ENCODE data around the gene PRM2. TPM values are rescaled to one million over a fixed set of nuclear protein-coding genes. Genes with fewer than 3 reads are reported as not detected.

Gene PRM2
- total RNA-seq, 1 experiment from 2014 or later, result not detected

DNA sequence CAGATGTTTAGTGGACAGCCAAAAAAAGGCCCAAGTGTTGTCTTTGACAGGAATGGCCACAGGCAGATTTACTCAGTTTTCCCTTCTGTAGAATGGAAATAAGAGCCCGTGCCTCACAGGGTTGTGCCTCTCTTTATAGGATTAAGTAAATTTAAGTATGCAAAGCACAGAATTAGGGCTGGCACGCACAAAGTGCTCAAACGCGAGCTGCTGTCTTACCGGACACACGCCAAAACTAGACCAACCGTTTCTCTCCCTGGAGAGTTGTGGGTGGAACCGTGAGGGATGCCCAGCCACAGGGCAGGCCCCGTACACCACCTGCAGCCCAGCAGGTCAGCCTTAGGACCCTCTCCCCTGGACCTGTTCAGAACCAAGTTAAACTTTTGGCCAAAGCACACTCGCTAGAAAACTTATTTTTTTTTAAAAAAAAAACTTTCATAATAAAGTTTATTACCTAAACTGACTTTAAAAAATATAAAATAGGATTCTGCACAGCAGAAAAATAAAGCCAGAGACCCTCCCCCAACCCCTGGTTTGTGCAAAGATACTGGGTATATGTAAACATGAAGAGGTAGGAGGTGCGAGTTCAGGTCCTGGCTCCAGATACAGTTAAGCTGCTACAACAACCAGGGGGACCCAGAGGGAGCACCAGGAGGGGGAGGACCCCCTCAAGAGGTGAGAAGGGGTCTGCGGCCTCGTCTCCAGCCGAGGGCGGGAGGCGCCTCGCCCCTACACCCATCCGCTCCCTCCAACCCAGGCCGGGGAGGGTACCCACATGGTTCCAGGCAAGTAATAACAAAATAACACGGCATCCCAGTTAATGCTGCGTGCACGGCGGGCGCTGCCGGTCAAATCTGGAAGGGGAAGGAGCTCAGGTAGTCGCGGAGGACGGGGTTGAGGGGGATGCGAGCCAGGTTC, 22.0 kb downstream of the PRM2 start:
- DNase-seq, result peak; percentile 72
- Histone ChIP-seq H3K27me3 (ENCODE audit: control insufficient read depth, insufficient read depth, low read length) (no peaks in the 10 kb centered on the region), H3K4me3 (ENCODE audit: insufficient read depth, low read depth, low read length) (peak overlapping the region; percentile 87), H3K36me3 (replicated peaks; ENCODE audit: control insufficient read depth, insufficient read depth, low read length) (peaks cover 15% of the 10 kb centered on the region)

DNA sequence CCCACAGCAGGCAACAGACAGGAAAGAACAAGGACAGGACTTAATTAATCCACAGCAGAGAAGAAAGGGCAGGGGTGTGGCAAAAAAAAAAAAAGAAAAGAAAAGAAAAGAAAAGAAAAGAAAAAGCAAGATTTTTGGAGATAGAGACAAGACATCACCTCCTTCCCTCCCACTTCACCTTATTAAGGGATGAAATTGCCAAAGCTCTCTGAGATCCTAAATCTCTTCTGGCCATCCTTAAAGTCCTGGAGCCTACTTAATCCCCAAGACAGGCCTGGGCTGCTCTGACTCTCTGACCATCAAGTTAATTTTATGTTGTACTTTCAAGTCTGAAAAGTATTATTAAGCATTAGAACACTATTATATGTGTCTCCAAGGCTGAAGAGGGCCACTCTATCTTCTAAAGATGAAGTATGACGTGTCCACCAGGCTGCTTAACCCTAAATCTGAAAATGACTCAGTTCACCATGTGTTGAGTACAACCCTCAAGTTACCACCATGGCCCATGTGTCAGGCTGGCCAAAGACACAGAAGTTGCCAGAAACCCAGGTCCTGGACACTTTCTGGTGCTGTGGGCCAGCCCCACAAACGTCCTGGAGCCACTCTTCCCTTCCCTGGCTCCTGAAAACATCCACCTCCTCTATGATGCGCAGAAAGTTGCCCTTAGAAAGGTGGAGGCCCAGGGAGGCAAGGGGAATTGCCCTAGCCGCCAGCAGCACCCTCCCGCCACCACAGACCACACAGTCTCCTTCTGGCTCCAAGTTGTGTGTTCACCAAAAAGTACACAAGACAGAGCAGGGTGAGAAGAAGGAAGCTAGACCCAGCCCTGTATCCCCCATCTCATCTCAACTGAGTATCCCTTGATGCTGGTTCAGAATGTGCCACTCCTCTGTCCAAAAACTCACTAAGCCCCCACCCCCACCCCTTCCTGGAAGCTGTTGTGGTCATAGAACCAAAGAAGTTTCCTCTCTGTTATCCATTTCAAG, 23.0 kb downstream of the PRM2 start:
- Histone ChIP-seq H3K27me3 (ENCODE audit: control insufficient read depth, insufficient read depth, low read length) (no peaks in the 10 kb centered on the region), H3K4me3 (ENCODE audit: insufficient read depth, low read depth, low read length) (peak overlapping the region; percentile 87), H3K36me3 (replicated peaks; ENCODE audit: control insufficient read depth, insufficient read depth, low read length) (peaks cover 15% of the 10 kb centered on the region)
- DNase-seq, result no peak

DNA sequence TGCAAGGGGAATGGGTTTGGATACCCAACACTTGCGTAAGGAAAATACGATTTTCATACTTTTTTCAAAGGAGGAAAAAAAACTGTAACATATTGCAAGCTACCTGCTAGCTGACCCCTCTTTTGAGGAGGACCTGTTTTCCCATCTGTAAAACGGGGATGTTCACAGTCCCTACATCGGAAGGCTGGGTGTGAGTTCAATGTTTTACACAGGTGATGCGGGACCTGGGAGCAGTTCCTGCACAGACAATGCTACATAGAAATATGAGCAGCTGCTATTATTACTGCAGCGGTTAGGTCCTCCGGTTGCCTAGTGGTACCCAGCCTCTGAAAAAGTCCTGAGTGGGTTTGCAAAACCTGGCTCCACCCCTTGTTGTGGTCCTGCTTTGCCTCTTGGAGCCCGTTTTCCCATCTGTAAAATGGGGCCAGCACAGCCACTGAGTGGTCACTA, 23.8 kb downstream of the PRM2 start:
- no peak overlapping the region for H3K4me3 ChIP-seq (ENCODE audit: insufficient read depth, low read depth, low read length)

DNA sequence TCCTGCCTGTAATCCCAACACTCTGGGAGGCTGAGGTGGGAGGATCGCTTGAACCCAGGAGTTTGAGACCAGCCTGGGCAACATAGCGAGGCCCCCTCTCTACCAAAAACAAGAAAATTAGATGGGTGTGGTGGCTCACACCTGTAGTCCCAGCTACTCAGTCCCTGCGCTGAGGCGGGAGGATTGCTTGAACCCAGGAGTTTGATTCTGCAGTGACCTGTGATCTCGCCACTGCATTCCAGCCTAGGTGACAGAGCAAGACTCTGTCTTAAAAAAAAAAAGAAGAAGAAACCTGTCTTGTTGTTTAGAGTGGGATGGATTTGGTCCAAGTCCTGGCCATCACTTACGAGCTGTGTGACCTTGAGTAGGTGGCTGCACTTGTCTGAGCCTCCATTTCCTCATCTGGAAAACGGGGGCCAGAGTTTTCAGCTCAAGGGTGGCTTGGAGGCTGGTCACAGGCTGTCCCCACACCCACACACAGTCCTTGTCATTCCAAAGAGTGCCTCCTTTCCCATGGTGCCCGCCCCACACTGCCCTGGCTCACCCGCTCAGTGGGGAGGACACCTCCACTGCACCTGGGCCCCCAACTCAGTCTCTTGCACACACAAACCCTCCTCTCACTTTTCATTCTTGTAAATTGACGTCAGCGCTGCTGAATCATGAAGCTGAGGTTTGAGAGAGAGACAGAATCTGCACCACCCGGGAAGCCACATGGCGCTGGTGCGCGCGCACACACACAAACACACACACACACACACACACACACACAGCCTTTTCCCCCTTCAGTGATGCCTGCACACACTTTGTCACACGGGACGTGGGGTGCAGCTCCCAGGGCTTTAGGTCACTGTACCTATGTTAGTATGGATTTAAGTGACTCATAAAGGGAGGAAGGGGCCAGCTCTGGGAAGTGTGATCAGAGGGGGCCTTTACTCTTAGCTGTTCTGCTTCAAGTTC, 24.5 kb downstream of the PRM2 start:
- H3K4me3 ChIP-seq (ENCODE audit: insufficient read depth, low read depth, low read length), result no peak overlapping the region
- H3K36me3 ChIP-seq (replicated peaks; ENCODE audit: control insufficient read depth, insufficient read depth, low read length), result peaks cover 15% of the 10 kb centered on the region
- no peak for DNase-seq
- H3K27me3 ChIP-seq (ENCODE audit: control insufficient read depth, insufficient read depth, low read length), result no peaks in the 10 kb centered on the region

More for the DNA sequence above, 23.8 kb downstream of the PRM2 start:
- Histone ChIP-seq H3K27me3 (ENCODE audit: control insufficient read depth, insufficient read depth, low read length) (no peaks in the 10 kb centered on the region), H3K36me3 (replicated peaks; ENCODE audit: control insufficient read depth, insufficient read depth, low read length) (peaks cover 15% of the 10 kb centered on the region)
- no peak for DNase-seq

DNA sequence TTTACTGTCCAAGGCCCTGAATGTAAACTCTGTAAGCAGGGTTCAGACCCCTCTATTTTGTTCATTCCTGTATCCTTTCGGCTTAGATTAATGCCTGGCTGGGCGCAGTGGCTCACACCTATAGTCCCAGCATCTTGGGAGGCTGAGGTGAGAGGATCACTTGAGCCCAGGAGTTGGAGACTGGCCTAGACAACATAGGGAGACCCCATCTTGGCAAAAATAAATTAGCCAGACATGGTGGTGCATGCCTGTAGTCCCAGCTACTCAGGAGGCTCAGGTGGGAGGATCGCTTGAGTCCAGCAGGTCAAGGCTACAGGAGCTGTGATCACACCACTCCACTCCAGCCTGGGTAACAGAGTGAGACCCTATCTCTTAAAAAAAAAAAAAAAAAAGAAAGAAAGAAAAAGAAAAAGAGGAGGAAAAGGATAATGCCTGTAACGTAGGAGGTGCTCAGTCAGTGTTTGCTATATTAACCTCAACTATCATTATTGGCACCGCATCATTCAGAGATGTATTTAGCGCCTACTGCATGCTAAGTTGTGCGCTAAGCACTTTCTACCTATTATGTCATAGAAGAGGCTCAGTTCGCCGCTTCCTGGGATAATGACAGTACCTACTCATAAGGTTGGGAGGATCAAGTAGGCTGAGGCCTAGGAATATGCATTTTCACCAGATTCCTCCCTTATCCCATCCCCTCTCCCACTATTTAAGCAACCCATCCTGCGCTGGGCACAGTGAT, 25.3 kb downstream of the PRM2 start:
- Histone ChIP-seq H3K4me3 (ENCODE audit: insufficient read depth, low read depth, low read length) (no peak overlapping the region), H3K27me3 (ENCODE audit: control insufficient read depth, insufficient read depth, low read length) (no peaks in the 10 kb centered on the region), H3K36me3 (replicated peaks; ENCODE audit: control insufficient read depth, insufficient read depth, low read length) (peaks cover 15% of the 10 kb centered on the region)
- no peak for DNase-seq

DNA sequence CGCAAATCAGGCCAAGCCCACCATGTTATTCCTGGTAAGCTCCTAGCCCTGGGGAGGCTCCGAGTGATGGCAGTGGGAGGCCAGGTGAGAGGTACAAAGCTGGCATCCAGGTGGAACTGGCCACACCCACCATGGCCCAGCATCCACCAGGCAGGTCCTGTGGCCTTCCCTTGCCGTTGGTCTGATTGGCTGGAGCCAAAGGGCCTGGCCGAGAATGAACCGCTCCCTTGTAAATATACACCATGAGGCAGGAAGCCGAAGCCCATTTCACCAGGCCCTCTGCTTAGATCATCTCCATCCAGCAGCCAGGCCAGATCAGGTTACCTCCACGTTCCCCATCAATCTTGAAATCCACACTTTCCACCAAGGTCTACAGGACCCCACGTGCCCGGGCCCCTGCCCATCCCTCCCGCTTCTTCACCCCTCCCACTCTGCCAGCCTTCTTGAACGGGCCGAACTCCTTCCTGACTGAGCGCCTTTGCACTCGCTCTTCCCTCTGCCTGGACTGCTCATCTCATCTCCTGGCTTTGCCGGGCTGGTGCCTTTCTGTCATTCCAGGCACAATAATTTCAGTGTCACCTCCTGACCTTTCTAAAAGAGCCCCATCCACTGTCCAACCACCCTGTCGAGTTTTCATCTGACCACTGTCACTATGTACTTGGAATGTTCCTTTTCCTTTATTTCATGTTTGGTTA, 26.0 kb downstream of the PRM2 start:
- Histone ChIP-seq H3K36me3 (replicated peaks; ENCODE audit: control insufficient read depth, insufficient read depth, low read length) (peaks cover 15% of the 10 kb centered on the region), H3K27me3 (ENCODE audit: control insufficient read depth, insufficient read depth, low read length) (no peaks in the 10 kb centered on the region), H3K4me3 (ENCODE audit: insufficient read depth, low read depth, low read length) (no peak overlapping the region)
- peak; percentile 74 for DNase-seq

DNA sequence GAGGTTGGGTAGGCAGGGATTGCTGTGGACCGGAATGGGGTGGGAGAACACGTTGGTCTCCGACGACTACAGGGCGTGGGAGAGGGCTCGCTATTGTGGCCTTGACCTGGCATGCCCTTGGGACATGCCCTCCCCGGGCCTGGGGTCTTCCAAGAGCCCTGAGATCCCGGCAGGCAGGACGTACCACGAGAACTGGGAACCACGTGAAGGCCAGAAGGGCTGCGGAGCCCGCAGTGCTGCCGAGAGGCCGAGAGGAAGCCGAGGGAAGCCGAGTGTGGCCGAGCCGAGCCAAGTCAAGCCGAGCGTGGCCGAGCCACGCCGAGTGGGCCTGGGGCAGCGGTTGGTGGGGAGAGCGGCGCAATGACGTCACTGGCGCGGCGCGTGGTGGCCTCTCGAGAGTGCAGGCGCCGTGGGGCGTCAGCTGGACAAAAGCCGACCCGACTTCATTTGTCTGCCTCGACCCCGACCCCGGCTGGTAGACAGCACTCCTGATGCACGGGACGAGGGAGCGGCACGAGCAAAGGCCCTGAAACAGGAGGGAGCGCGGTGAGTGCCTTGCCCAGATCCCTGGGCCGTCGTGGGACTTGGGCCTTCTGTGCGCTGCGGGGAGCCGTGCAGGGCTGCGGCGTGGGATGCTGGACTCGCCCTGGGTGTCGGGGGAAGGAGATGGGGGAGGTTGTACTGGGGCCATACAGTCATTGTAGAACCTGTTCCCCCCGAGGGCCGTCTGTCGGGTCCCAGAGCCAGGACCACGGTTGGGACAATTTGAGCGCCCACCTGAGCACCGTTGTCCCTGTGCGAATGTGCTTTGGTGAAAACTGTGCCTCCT, 26.8 kb downstream of the PRM2 start:
- Histone ChIP-seq H3K4me3 (ENCODE audit: insufficient read depth, low read depth, low read length) (no peak overlapping the region), H3K27me3 (ENCODE audit: control insufficient read depth, insufficient read depth, low read length) (no peaks in the 10 kb centered on the region), H3K36me3 (replicated peaks; ENCODE audit: control insufficient read depth, insufficient read depth, low read length) (peaks cover 12% of the 10 kb centered on the region)
- DNase-seq, result peak; percentile 66

DNA sequence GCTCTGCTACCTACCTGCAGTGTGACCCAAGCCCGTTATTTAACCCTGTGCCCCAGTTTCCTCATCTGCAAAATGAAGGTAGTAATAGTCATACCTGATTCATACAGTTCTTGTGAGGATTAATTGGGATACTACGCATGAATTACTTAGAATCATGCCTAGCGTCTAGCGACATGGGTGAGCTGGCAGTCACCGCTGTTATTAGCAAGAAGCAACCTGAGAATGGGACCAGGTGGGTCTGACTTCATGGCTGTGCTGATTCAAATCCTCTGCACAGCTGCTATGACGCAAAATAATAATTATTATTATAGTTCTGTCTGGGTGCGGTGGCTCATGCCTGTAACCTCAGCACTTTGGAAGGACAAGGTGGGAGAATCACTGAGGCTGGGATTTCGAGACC, 28.1 kb downstream of the PRM2 start:
- H3K36me3 ChIP-seq (replicated peaks; ENCODE audit: control insufficient read depth, insufficient read depth, low read length), result peaks cover 4% of the 10 kb centered on the region
- no peak for DNase-seq

DNA sequence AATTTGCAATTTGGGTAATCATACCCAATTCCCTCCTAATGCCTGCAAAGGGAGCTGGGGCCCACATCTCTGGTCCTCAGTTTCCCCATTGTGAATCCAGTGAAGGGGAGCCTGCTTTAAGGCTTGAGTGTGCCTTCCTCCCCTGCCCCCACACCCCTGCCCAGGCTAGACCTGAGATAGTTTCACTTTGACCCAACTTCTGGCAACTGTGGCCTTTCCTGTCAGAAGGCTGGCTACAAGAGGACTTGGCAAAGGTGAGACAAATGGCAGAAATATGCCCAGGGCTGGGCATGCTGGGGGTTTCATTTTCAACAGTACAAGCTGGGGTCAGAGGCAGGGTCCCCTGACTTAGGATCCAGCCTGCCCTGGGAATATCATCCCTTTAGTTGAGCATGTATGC, 30.3 kb downstream of the PRM2 start:
- Histone ChIP-seq H3K27me3 (ENCODE audit: control insufficient read depth, insufficient read depth, low read length) (no peaks in the 10 kb centered on the region), H3K36me3 (replicated peaks; ENCODE audit: control insufficient read depth, insufficient read depth, low read length) (no peaks in the 10 kb centered on the region), H3K4me3 (ENCODE audit: insufficient read depth, low read depth, low read length) (no peak overlapping the region)
- DNase-seq, result no peak

More for the DNA sequence above, 28.1 kb downstream of the PRM2 start:
- no peak overlapping the region for H3K4me3 ChIP-seq (ENCODE audit: insufficient read depth, low read depth, low read length)
- no peaks in the 10 kb centered on the region for H3K27me3 ChIP-seq (ENCODE audit: control insufficient read depth, insufficient read depth, low read length)

DNA sequence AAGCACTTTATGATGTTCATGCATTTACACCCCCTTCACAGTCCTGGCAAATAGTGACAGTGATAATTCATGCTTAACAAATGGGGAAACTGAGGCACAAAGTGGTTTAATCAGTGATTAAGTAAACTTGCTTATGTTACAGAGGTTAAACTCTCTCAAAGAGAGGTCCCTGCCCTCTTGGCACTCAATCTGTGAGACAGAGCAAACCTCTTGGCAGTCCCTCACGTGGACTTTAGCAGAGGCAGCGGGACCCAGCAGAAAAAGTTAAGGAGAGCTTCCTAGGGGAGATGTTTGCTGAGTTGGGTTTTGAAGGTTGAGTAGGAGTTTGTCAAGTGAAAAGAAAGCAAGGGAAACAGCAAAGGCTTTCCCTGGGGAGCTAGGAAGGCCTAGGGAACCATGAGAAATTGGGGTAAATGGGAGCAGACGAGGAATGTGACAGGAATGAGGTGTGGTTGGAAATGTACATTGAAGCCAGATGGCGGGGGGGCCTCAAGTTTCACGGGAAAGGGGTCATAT, 31.0 kb downstream of the PRM2 start:
- Histone ChIP-seq H3K27me3 (ENCODE audit: control insufficient read depth, insufficient read depth, low read length) (no peaks in the 10 kb centered on the region), H3K36me3 (replicated peaks; ENCODE audit: control insufficient read depth, insufficient read depth, low read length) (no peaks in the 10 kb centered on the region), H3K4me3 (ENCODE audit: insufficient read depth, low read depth, low read length) (no peak overlapping the region)
- no peak for DNase-seq

DNA sequence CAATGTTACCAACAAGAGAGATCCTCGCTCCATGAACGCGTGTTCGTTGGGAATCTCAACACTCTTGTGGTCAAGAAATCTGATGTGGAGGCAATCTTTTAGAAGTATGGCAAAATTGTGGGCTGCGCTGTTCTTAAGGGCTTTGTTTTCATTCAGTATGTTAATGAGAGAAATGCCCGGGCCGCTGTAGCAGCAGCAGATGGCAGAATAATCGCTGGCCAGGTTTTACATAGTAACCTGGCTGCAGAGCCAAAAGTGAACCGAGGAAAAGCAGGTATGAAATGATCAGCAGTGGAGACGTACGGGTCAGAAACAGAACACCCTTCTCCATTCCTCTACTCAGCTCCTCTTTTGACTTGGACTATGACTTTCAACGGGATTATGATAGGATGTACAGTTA, 33.6 kb downstream of the PRM2 start:
- no peaks in the 10 kb centered on the region for H3K27me3 ChIP-seq (ENCODE audit: control insufficient read depth, insufficient read depth, low read length)
- H3K4me3 ChIP-seq (ENCODE audit: insufficient read depth, low read depth, low read length), result no peak overlapping the region
- no peak for DNase-seq
- H3K36me3 ChIP-seq (replicated peaks; ENCODE audit: control insufficient read depth, insufficient read depth, low read length), result no peaks in the 10 kb centered on the region
